H1 (cell line): Measurements from ENCODE around the gene PRSS38.

Experiments used
- PHF8 ChIP-seq: fragments of 200-600 bp; sonication (generic); conservative IDR thresholded peaks from 2 replicates; pipeline ENCODE4 v1.7.1; 2012; ENCODE audit warnings: low read depth, mild to moderate bottlenecking, inconsistent platforms, low read length, moderate library complexity
- TBP ChIP-seq: IDR thresholded peaks from 2 replicates; pipeline ENCODE4 v1.6.1; 2011; ENCODE audit warnings: low read depth, low read length, improper control_type of control experiment
- TCF12 ChIP-seq: IDR thresholded peaks from 2 replicates; pipeline ENCODE4 v1.6.1; 2011; ENCODE audit warnings: low read depth, mild to moderate bottlenecking, low read length

- TF ChIP-seq PHF8 (no peak), TCF12 (no peak), TBP (no peak)
These were observed 54.9 kb downstream of the PRSS38 start for GRCh38 chr1:227870366-227870765.
